Activated T-helper 1 cell treated with Interleukin-2 at 50 U/mL for 16 hours (primary cell): ENCODE data around the gene TCEA3.
"Not testable (repeated sequence)": the region's sequence is repeated elsewhere in the genome, so short reads cannot be mapped to it uniquely, and the experiment has no call there.

Experiments used
- DNase-seq: peaks from one replicate; pipeline ENCODE4 v3.0.0-alpha.2; 2020; ENCODE audit warnings: low read depth

Gene TCEA3

DNA sequence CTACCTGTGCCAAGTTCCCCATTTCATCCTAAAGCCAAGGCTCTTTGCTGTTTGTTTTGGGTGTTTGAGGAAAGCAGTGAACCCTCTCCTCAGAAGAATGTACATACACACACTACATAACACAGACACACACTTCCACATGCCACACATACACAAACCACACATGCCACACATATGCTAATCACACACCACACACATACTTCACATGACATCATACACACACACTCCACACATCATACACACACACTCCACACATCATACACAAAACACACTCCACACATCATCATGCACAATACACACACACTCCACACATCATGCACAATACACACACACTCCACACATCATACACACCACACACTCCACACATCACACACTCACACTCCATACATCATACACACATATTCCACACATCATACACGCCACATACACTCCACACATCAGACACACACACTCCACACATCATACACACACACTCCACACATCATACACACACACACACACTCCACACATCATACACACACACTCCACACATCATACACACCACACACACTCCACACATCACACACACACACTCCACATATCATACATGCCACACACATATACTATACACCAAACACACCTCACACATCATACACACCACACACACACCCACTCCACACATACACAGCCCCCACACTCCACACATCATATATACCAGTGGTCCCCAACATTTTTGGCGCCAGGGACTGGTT lies 32.3 kb downstream of the TCEA3 start:
- no peak for DNase-seq

DNA sequence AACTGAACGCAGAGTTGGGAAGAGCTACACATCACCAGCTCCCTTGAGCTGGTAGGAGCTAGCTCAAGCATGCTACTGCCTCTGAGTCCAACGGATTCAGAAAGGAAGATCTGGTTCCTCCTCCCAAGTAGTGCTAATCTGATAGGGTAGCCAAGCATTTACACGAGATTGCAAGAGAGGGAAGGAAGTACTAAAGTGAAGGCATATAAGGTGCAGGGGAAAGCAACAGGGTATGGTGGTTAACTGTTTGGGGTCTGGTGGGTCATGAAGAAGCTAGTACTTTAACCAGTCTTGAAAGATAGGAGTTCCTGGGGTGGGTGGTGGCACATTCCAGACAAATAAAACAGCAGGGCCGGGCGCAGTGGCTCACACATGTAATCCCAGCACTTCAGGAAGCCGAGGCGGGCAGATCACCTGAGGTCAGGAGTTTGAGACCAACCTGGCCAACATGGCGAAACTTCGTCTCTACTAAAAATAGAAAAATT lies 34.7 kb downstream of the TCEA3 start:
- DNase-seq: no peak

DNA sequence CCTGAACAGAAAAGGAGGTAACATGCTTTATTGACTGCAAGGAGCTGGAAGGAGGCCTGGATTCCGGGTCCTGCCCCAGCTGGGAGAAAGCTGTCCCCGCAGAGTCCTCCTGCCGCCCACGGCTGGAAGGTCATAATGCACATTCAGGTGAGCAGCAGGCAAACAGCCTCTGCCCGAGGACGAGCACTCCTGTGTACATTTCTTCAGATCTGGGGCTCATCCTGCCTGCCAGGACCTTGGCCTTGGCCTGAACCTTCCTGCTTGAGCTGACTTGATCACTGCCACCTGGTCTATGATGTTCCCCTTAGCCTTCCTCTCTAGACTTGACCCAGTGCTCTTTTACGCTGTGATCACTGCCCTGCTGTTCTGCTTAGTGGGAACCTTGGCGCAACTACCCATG lies 37.1 kb downstream of the TCEA3 start:
- no peak for DNase-seq

DNA sequence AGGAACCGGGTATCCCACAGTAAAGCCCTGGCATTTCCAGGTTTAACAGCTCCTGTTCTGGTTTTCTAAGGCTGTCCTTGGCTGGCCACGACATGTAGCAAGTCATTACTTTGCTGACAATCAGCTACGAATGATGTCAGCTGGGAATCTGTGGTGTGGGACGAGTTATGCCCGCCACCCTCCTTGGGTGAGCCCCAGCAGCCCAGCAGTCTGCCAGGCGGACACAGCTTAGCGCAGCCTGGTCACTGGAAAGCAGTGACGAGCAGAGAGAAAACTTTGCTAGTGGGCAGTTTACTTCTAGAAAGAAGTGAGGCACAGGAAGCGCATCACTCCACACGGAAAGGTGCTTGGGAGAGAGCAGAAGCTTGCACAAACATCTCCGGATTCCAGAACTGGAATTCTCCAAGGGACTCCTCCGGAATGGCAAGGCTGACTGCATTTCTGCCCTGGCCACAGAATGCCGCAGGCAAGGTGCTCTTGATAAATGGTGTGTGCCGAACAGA lies 39.4 kb downstream of the TCEA3 start:
- DNase-seq: no peak

- DNase-seq: no peak
These were observed 40.1 kb downstream of the TCEA3 start for GRCh38 chr1:23384312-23385058.

DNA sequence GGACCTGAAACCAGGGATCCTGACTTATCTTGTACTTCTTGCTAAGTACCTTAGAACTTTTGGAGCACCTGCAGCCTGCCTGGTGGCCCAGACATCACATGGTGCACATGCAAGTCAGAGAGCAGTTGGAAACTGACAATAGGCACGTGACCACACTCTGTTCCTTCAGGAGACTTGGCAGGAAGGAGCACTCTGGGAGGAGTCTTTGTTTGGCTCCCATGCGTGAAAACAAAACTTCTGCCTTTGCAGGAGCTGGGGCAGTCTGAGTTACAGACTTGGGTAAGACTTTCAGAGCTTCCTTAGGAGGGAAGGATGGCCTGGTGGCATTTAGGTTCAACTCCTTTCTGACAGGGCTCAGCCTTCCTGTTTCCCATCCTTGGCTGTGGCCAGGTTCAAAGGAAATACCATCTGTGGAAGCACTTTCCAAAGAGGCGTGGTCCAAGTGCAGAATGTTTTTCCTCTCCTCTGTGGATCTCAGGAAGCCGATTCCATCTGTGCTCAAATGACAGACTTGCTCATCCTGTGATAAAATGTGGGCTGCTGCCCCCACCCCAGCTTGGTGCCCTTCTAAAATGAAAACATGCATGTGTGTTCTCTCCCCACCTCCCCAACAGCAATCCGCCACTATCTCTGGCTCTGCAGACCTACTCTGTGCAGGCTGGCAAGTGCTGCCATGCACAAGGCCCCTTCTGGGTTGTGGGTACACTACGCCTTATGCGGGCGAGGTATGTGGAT lies 40.8 kb downstream of the TCEA3 start:
- DNase-seq: no peak

- no peak for DNase-seq
These were observed 43.2 kb downstream of the TCEA3 start for GRCh38 chr1:23381233-23381885.

DNA sequence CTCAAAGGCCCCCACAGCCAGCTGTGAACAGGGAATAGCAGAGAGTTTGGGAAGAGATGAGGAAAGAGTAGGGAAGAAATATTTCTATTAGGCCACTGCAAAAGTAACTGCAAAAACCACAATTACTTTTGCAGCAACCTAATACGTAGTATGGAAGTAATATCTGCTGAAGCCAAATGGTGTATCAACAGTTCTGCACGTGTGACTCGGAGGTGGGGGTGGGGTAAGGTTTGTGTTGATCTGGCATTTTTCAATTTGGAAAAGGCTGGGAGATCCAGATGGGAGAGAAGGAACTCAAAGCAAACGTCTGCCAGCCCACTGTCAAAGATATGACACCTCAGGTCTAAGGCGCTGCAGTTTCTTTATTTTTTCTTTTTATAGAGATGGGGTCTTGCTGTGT lies 43.8 kb downstream of the TCEA3 start:
- DNase-seq: no peak

GRCh38 chr1:23380236-23380635 lies 44.3 kb downstream of the TCEA3 start:
- DNase-seq: not testable (repeated sequence)

DNA sequence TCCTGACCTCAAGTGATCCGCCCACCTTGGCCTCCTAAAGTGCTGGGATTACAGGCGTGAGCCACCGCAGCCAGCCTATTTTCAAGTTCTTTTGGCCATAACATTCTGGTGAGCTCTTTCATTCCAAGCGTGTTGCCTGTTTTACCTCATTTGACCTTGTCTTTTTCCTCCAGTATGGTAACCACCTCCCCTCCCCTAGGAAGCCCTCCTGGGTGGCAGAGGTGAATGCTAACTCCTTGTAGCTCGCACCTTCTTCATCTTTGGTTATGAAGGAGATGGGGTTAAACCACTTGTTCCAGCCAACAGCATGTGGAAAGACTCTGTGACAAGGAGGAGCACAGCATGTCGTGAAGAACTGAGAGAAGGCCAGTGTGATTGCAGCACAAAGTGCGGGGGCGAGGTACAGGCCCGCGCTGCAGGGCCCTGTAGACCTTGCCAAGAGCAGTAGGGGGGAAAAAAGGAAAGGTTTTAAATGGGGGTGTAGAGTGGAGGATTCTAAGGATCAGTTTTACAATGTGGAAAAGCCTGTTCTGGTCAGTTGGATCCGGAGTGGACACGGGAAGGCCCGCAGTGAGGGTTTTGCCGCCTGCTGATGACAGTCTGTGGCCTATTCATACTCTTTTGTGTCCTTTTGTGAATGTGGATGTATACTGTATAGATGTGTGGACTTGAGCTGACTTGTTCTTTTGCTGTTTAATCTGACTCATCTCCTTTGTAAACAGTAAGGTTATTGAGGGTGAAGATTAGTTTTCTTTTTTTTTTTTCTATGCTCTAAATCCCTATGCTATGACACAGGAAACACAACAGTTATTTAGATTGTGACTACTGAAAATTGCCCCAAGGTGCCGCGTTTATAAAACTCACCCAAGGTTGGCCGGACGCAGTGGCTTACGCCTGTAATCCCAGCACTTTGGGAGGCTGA lies 47.4 kb downstream of the TCEA3 start:
- no peak for DNase-seq

DNA sequence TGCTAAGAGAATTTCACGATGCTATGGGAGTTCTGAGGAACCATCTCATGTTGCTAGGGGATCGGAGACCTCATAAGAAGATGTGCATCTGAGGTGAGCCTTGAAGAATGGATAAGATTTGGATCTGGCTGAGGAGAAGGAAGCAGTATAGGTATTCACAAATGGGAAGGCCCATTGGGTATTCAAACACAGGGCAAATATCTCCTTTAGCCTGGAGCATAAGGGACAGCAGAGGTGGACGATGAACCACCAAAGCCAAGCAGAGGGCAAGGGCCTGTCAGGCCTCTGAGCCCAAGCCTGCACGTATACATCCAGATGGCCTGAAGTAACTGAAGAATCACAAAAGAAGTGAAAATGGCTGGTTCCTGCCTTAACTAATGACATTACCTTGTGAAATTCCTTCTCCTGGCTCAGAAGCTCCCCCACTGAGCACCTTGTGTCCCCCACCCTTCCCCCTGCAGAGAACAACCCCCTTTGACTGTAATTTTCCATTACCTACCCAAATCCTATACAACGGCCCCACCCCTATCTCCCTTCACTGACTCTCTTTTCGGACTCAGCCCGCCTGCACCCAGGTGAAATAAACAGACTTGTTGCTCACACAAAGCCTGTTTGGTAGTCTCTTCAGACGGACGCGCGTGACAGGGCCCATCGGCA lies 50.3 kb downstream of the TCEA3 start:
- not testable (repeated sequence) for DNase-seq

DNA sequence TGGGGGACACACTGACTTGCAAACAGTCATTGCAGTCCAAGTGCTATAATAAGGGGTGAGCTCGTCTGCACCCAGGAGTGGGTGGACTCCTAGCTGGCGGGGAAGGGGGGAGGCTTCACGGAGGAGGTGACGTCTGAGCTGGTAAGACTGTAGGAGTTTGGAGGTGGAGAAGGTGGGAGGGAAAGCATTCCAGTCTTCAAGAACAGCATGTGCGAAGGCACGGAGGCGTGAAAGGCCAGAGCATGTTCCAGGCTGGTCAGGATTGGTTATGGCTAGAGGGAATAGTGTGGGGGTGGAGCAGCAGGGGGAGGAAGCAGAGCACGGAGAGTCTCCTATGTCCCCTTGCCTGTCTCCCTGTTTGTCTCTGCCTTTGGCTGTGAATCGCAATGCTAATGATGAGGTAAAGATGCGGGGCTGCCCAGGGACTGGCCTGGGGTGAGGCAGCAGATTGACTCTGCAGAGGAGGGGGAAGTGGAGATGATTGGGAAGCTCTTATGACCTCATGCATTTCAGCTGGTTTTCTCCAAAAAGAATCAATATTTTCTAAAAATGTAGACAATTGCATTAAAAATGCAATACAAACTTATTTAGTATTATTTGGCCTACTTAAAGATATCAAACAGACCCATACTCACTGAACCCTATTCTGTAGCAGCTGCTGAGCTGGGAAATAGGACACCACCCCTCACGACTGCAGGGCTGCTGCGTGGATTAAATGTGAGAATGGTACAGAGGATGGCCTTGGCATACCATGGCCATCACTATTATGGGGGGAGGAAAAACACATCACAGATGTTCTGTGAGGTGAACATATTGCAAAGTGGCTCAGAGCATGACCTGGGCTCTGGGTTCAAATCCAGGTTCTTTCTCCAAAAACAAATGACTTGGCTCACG lies 52.3 kb downstream of the TCEA3 start:
- no peak for DNase-seq

DNA sequence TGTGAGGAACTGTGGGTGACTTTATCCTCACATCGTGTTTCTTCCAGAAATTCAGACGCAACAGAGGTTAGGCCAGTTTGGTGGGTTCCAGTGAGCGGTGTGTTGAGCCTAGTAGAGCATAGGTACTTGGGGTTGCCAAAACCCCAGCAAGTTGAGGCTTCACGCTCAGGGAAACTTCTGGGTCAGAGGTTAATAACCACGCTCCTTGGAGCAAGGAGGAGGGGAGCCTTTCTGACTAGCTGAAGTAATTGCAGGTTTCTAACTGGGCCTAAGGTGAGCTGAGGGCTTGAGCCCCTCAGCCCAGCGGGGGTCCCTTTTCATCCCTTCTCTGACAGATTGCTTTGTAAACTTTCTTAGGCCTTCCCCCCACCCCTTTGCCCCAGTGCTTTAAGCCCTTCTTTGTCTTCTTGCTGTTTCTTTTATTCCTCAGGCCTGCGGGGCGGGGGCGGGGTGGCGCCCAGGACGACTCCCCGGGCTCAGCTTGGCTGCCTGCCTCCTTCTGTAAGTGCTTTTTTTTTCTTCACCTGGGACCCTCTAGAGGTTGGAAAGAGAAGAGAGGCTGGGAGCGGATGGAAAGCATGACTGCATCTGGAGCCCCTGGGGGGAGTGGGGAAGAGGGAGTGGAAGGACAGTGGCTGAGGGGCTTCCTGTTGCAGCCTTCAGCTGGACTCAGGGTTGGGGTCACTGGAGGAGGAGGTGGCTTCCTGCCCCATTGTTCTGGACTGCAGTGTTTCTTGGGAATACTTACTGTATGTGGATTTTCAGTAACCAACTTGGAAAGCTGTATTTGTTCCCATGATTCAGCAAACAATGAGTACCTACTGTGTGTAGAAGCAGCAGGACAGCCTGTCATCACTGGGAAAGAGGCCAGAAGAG lies 53.6 kb downstream of the TCEA3 start:
- DNase-seq: no peak

- DNase-seq: no peak
These were observed 54.2 kb downstream of the TCEA3 start for GRCh38 chr1:23370330-23370708.

DNA sequence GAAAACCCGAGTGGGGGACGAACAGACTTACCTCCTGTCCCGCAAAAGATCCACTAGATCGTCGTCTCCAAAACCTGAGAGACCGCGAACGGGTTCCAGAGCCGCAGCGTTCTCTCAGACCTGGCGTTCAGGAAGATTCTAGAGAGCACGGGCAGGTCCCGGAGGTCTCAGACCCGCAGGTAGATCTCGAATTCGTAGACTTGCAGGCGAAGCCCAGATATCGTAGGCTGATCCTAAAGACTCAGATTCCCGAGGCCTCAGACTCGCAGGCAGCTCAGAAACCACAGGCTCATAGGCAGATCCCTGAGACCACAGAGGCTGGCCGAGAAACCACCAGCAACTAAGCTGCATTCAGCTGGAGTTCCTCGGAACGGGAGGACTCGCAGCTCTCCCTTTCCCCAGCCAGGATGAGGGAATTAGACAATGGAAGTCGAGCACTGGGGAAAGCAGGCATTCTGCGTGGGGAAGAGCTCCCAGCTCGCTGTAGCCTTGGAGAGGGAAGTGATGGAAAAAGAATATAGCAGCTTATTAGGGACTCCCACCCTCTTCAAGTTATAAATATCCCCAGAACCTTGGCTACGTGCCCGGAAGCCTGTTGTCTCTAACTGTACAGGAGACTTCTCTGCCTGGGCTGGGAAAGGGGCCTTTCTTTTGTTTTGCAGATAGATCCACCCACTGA lies 55.1 kb downstream of the TCEA3 start, which contains the start of gene ZNF436:
ZNF436 (minus strand) TSS at position 502 of the 679 bp plus-strand sequence. CDS start 1,831 bp downstream, outside the sequence.
- no peak for DNase-seq

- peak; percentile 80 for DNase-seq
These were observed 55.8 kb downstream of the TCEA3 start for GRCh38 chr1:23368562-23369334.
